ENCODE results near the gene KIAA1210.

DNA sequence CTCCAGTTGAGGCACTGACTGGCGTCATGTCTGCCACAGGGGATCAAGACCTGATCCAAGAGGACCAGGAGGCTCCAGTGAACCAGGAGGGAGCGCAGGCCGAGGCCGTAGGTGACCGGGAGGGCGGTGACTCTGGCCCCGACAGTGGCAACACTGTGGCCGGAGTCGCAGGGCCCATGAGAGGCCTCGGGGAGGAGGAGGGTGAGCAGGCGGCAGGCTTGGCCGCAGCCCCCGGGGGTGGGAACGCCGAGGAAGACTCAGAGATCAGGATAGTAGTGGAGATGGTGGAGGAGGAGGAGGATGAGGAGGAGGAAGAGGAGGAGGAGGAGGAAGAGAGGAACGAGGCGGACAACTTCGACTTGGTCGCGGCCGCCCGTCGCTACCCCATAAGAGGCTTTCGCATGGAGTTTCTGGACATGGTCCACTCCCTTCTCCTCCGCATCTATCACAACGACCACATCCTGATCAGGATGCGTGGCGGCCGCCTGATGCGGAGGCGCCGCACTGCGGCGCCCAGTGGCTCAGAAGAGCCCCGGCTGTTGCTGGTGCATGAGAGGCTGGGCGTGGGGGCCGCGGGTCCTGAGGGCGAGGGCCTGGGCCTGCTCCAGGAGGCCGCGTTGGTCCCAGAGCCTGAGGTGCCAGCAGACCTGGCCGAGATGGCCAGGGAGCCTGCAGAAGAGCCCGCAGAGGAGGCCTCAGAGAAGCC is 54.3 kb downstream of the KIAA1210 start:
- TF ChIP-seq CTCF (conservative IDR thresholded peaks at IDR 0.05; ENCODE audit: low read depth, low read length) (no peak), EZH2 (IDR thresholded peaks at IDR 0.05; ENCODE audit: borderline replicate concordance, low read depth, low read length, poor library complexity, severe bottlenecking) (no peak)

Measured in A673 (cell line).